NCI-H128 (cell line): ENCODE results near the gene ABCB8.
A peak's percentile ranks its signal among the peaks of the same experiment; 100 is the strongest.

Experiments used
- DNase-seq: peaks from one replicate; lab custom pipeline; 2025; ENCODE audit not compliant: unreplicated experiment; lab: John Stamatoyannopoulos, UW

The ABCB8 gene

DNA sequence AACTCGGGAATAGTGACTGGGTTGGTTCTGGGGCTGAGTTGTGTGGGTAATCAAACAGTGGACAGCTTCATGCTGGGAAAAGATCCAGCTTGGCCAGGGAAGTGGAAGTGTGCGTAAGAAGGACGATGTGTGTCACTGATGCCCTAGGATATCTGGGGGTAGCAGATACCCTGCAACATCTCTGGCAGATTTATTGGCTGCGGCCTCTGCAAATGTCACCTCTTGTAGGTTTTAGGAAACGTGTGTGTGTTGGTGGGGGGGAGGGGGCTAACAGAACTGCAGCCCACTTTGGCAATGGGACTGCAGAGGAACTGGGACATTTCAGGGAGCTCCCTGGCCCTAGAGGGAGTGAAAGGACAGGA, 57.1 kb downstream of the ABCB8 start:
- DNase-seq: no peak

DNA sequence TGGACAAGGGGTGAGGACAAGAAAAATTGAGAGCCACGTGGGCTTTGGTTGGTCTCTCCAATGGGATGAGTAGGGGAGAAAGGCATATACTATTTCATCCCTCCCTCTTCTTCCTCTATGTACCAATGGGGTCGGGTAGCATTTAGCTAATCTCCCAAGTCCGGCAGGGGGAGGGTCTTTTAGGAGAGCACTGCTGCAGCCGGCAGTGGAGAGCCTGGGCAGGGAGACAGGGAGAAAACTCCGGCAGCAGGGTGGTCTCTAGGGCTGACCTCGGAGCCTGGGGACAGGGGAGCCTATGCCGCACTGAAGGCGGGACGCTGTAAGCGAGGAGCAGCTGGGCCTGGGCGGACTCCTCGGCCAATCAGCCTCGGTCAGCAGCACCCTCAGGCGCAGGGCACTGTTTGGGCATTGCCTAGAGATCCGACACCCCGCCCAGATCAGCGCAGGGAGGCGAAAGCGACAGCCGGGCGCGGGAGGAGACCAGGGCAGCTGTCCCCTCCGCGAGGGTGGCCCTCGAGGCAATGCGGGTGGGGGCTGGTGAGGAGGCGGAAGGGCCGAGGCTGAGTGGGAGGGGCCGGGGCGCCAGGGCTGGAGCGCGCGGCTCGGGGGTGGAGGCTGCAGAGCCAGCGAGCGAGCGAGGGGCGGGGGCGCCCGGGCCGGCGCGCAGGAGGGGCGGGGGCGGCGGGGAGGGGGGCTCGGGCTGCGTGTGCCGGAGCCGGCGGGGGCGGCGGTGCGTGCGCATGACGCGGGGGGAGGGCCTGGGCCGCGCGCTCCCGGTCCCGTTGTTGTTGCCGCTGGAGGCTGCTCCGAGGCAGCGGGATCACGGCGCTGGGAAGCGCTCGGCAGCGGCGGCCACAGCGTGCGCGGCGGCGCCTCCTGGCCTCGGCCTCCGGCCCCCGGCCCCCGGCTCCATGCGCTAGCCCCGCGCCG, 57.7 kb downstream of the ABCB8 start, which contains the start of gene AGAP3:
TSS of gene AGAP3 (plus strand) at position 785 of the 930 bp plus-strand sequence. CDS start 267 bp downstream, outside the sequence.
- peak; percentile 60 for DNase-seq

DNA sequence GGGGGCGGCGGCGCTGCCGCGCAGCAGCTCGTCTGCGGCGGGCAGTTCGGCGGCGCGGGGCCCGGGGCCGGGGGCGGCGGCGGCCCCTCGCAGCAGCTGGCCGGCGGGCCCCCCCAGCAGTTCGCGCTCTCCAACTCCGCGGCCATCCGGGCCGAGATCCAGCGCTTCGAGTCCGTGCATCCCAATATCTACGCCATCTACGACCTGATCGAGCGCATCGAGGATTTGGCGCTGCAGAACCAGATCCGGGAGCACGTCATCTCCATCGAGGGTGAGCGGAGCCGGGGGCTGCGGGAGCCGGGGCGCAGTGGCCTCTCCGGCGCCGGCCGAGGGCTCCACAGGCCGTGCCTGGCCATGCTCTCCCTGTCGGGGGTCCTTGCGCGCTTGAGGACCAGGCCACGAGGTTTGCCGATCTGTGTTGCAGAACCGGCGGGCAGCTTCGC, 58.6 kb downstream of the ABCB8 start:
- DNase-seq: no peak

DNA sequence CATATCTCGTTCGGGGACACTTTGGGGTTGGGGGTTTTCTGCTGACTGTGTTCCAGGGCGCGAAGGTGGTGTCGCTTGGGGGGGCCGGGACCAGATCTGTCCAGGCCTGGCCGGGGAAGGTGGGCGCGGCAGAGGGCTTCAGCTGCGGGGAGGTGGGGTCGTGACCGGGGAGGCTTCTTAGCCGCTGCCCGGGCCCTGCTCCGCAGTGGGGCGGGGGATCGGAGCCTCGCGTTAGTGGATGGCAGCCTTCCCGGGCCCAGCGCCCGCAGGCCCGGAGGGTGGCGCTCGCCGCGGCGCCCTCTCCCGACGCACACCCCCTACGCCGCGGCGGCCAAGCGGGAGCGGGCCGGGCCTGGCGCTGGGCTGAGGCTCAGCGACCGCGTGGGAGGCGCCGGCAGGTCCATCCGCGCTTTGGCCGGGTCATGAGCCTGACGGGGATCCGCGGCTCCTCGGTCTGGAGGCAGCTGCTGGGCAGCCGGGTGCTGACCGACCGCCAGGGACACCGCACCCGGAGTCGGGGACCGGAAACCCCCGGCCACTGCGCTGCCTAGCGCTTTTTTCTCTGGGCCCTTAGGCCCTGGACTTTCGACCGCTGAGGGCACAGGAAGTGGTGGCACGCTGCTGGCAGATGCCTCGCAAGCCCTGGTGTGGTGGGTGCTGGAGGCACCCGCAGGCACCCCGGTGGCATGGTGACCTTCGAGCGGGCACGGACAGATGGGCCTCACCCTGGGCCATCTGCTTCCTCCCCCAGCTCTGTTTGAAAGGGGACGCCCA, 59.2 kb downstream of the ABCB8 start:
- DNase-seq: peak; percentile 15

DNA sequence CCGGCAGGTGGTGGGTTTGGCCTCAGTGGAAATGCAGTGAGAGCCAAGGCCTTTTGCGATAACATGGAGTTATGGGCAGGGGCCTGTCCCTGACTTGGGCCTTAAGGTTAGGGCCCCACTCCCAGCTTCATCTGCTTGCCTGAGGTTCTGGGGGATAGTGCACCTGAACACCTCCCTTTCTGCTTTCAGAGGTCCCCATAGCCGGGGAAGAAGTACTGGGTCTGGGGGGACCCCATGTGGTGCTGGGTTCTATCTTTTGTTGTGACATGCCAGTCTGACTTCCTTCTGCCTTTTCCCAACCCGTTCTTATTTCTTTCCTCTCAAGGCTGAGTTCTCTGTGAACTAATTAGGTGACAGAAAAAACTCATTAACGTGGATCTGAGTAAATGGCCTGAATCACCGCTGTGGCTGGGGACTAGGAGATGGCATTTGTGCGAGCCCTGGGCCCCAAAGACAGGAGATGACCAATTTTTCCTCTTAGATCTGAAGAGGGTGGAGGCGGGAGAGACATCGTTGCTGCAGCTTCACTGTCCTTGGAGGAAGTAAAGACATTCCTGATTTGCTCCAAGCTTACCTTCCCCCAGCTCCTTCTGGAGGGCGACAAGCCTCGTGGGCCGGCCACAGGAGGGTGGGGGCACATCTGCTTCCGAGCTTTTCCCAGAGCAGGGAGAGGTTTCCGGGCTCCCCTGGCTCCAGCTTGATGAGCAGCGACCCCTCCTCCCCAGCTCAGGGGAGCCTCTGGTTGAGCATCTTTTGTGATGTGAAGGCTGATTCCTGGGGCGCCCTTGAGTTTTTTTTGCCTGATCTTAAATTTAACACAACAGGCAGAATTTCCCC, 60.0 kb downstream of the ABCB8 start:
- no peak for DNase-seq

DNA sequence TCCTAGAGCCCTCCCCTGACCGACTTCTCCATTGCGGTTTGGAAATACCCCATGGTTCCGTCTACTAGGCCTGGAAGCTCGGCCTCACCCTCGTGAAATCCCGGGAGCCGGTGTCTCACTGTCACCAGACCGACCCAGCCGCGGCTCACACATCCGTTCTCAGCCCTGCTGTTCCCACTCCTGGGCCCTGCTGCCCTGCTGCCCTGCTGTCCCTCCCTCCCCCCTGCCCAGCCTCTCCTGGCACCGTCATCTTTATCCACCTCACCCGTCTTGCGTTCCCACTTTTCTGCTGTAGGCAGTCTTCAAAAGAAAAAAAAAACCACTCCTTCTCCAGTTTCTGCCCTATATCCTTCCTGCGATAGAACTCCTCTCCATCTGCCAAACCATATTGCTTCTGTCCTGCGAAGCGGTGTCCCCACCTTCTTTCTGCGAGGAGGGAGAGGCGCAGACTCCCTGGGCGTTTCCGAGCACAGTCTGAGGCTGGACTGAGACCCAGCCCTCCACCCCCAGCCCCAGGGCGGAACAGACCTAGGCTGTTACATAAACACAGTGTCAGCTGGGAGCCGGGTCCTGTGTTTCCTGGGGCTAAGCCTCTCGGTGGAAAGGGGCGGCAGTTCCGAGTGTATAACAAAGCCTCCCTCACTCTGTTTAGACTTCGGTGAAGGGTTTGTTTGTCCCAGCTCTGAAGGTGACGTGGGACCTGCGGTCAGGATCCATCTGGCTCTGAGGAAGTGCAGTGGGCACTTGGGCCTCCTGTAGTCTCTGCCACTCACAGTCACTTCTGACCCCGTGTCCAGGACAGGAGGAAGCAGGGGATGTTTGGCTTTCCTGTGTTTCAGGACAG, 60.8 kb downstream of the ABCB8 start:
- DNase-seq: no peak

DNA sequence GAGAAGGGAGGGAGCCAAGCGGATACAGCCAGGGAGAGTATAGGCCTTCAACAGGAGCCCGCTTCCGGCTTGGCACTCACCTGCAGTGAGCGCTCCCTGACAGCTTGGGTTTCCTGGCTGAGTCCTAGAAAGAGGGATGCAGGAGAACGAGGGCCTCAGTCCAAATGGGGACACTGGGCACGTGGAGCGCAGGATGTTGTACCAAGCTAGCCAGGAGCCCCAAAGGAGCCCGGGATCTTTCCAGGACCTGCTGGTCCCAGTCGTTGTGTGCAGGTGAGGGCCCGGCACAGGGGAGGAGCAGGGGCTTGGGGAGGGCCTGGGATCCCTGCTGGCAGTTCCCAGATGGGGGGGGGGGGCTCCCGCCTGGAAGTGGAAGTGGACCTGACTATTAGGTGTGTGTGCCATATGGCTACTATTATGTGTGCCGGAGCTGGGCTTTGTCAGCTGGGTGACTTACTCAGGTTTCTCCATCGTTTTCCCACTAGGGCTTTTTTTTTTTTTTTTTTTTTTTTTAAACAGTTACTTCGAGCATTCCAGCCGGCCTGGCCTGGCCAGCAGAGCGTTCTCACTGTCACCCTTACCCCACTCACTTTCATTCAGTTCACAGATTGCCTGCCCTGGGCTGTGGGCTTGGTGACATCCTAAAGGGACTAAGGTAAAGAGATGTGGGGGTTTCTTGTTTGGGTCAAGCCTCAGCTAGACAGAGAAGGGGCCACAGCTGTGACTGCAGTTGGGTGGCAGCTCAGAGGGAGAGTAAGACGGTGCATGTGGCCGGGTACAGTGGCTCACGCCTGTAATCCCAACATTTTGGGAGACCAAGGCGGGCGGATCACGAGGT, 61.9 kb downstream of the ABCB8 start:
- DNase-seq: no peak

DNA sequence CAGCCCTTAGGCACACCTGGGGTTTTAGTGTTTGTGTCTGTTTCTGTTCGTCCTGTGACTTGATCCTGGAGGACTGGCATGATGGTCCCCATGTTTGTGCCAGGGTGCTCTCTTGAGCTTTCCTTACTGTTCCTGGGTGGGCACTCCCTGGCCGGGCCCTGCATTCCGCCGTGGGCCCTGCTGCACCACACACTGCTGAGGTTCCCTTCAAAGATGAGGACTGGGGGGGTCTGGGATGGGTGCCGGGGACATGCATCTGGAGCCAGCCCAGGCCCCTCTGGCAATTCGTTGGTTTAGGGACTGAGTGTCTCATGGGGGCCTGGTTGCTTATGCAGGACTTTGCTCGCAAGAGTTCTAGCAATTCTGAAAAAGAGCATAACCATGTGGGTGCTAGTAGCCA, 62.8 kb downstream of the ABCB8 start:
- no peak for DNase-seq

DNA sequence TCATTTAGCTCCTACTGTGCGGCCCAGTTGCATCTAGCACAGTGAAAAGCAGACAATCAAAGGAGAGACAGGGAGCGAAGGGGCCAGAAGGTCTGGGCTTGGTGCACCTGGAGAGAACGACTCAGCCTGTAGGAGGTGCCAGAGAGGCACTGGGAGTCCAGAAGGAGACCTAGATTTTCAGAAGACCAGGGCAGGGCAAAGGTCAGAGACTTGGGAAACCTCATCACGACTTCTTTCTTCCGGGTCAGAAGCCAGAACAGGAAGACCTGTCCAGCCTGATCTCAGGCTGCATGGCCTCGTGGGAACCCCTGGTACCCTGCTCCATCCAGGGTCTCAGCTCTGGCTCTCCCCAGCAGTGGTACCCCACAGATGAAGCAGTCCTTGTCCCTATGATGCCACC, 63.2 kb downstream of the ABCB8 start:
- no peak for DNase-seq

DNA sequence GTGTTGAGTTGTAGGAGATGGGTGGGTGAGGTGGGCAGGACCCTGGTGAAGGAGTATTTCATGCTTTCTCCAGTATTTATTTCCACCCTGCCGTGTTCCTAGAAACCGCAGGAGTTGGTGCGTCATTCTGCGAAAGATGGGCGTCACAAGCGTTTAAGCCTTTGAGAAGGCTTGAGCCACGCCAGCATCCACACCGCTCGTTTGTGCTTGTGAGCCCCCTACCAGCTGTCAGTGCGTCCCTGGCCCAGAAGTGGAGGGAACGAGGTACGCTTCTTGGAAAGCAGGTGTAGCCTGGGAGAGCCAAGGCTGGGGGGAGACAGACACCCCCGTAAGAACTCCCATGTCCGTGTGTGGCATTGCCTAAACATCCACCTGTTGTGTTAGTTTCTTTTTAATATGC, 63.7 kb downstream of the ABCB8 start:
- no peak for DNase-seq

DNA sequence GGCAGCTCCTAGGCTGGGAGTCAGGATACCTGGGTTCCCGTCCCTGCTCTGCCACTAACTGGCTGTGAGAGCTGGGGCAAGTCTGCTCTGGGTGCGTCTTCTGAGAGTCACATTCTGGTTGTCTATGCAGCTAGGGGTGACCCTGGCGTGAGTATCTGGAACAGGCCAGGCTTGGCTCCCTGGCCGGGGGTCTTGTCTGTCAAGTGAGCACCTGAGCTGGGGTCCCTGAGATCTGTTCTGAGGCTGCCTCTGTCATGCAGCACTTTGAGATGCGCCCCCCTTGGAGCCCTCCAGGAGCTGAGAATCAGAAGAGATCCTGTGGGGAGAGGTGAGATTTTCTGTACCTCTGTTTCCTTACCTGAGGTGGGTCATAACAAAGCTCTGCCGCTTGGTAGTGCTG, 65.5 kb downstream of the ABCB8 start:
- DNase-seq: no peak

DNA sequence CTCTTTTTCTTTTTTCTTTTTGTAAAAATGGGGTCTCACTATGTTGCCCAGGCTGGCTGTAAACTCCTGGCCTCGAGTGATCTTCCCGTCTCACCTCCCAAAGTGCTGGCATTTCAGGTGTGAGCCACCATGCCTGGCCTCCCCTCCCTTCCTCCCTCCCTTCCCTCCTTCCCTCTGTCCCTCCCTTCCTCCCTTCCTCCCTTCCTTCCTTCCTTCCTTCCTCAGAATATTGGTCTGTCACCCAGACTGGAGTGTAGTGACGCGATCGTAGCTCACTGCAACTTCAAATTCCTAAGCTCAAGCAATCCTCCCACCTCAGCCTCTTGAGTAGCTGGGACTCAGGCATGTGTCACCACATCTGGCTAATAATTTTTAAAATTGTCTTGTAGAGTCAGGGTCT, 66.4 kb downstream of the ABCB8 start:
- no peak for DNase-seq

DNA sequence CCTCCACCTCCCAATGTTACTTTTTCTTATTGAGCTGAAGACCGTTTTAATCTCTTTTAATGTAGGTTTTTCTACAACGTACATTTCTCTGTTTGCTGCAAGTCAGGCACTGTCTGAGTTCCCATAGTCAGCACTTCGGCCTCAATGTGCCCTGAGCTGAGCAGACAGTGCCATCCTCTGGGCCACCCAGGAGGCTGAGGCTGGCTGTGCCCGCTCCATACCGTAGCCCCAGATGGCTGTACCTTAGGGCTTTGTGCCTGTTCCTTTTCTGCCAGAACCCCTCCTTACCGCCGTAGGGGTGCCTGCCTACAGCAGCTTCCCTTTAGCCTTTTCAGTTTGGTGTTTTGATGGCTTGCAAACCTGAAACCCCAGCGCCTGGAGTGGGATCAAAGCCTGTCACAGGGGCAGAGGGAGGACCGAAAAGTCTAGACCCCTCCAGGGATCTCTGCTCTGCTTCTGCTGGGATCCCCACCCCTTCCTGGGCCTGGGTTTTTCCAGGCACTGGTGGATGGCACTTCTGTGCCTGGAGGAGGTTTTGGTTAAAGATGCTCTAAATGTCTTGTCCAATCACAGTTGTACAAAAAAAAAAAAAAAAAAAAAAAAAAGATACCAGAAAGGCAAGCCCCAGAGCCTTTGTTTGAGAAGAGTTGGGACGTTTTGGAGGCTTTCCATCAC, 67.0 kb downstream of the ABCB8 start:
- DNase-seq: no peak

DNA sequence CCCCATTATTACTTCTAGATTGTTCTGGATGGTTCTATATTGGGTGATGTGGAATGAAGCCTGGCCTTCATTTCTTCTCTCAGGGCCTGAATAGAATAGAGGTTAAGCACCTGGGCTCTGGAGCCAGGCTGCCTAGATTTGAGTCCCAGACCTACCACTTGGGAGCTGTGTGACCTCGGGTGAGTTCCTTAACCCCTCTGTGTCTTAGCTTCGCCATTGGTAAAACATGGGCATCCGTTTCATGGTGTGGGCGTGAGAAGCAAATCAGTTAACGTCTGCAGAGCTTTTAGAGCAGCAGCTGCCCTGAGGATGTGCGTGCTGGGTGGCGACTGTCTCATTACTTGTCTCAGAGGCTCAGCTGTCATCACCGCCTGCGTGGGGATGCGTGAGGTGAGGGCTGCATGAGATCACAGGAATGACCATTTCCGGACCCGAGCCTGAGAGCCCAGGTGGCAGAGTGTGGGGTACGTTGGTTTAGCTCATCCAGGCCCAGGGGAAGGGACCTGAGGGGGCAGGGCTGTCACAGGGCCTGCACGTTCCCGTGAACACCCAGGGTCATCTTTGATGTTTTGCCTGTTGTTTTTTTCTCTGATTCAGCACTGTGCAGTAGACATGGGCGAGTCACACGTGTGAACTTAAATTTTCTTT, 67.7 kb downstream of the ABCB8 start:
- no peak for DNase-seq
